ENCODE data around the gene BRIX1. TPM values are rescaled to one million over a fixed set of nuclear protein-coding genes. Genes with fewer than 3 reads are reported as not detected.
A peak's percentile ranks its signal among the peaks of the same experiment; 100 is the strongest.

The BRIX1 gene
- total and polyA plus RNA-seq, 9 of the 15 experiments (the other 6 are each of a cell fraction or from before 2014, with no cell fraction given): 115 to 193 (median 159) TPM

GRCh38 chr5:34930870-34931269 lies 15.4 kb downstream of the BRIX1 start (continued):
- TF ChIP-seq SFPQ (IDR thresholded peaks at IDR 0.05; ENCODE audit: low read depth, low read length): no peak
- peak; percentile 68; the same call in 1 of the 2 replicates for TF ChIP-seq ZC3H8 (IDR thresholded peaks at IDR 0.05)

- intact Hi-C loops (cut with micrococcal nuclease) (no loop called here), in situ Hi-C loops (cut with MboI) (no loop called here)
- Histone ChIP-seq H2AFZ (ENCODE audit: low read depth, low read length) (no peak overlapping the region), H3K9me1 (ENCODE audit: control insufficient read depth, insufficient read depth, low read length) (no peaks in the 10 kb centered on the region), H3K4me1 (replicated peaks in 1 of 2; ENCODE audit: control insufficient read depth in 2 of 2, insufficient read depth in 2 of 2, low read length in 2 of 2) (peaks cover 9 to 18% of the 10 kb centered on the region in 2 experiments; a peak in 4 of 5 replicates), H3K4me3 (no peak overlapping the region), H3K9ac (ENCODE audit: insufficient read depth in 1 of 2, low read depth in 2 of 2, low read length in 2 of 2) (no peak overlapping the region), H3K27ac (ENCODE audit: extremely low read depth, low read depth, low read length) (no peak overlapping the region), H3K4me2 (ENCODE audit: insufficient read depth, low read length) (no peak overlapping the region), H3K27me3 (ENCODE audit: control insufficient read depth in 2 of 2, insufficient read depth in 2 of 2, low read length in 2 of 2) (no peaks in the 10 kb centered on the region), H3K79me2 (ENCODE audit: control insufficient read depth, insufficient read depth, low read length) (peaks cover 60% of the 10 kb centered on the region), H3K9me3 (replicated peaks; ENCODE audit: control insufficient read depth, insufficient read depth, low read depth, low read length) (no peaks in the 10 kb centered on the region), H3K36me3 (ENCODE audit: control insufficient read depth, insufficient read depth, low read length) (peaks cover 63% of the 10 kb centered on the region), H4K20me1 (replicated peaks; ENCODE audit: control insufficient read depth, insufficient read depth, low read length) (no peaks in the 10 kb centered on the region)
- no TSS peak for BruUV-seq (replicated peaks)
- no peak for TF ChIP-seq TCF7 (IDR thresholded peaks at IDR 0.05; ENCODE audit: borderline replicate concordance)
- peak; percentile 86 for TF ChIP-seq ZNF316 (IDR thresholded peaks at IDR 0.05)
- ATAC-seq: no peak
- 96% methylated on average over 2 of the region's 2 CpGs for WGBS (ENCODE audit: insufficient coverage, low coverage, missing lambda C conversion rate)
- ChIA-PET CTCF (ENCODE audit: low intra/inter-chr PET ratio) (no interaction called here), POLR2A (interaction anchor here (1.0 to 2.2 kb wide), 5 partner anchors 8 to 18 kb away, joined by 3 to 6 read pairs (median 5); partner anchors contain the start of genes BRIX1 and RAD1)
- FAIRE-seq: no peak
- DNase-seq (ENCODE audit: extremely low read depth in 1 of 4, low spot score in 3 of 4): no peak
These were observed 17.4 kb downstream of the BRIX1 start for GRCh38 chr5:34932947-34933346.

All from K562 (cell line).